Fibroblast of mammary gland (primary cell): ENCODE measurements around the gene SMAD3.

Experiments used
- DNase-seq: peaks from one replicate; pipeline ENCODE4 v3.0.0-alpha.2; 2010; ENCODE audit warnings: low read depth
- H3K4me3 ChIP-seq: 2 replicates; pipeline ENCODE4 v1.5.1; 2011; ENCODE audit warnings: low read depth, mild to moderate bottlenecking, low read length, moderate library complexity; ENCODE audit not compliant: control insufficient read depth
- TF ChIP-seq, protein P1 (sequence below): conservative IDR thresholded peaks from 2 replicates; pipeline ENCODE4 v1.5.1; 2011; ENCODE audit warnings: low read depth, low read length, inconsistent platforms; ENCODE audit not compliant: control insufficient read depth, insufficient read depth

The SMAD3 gene

DNA sequence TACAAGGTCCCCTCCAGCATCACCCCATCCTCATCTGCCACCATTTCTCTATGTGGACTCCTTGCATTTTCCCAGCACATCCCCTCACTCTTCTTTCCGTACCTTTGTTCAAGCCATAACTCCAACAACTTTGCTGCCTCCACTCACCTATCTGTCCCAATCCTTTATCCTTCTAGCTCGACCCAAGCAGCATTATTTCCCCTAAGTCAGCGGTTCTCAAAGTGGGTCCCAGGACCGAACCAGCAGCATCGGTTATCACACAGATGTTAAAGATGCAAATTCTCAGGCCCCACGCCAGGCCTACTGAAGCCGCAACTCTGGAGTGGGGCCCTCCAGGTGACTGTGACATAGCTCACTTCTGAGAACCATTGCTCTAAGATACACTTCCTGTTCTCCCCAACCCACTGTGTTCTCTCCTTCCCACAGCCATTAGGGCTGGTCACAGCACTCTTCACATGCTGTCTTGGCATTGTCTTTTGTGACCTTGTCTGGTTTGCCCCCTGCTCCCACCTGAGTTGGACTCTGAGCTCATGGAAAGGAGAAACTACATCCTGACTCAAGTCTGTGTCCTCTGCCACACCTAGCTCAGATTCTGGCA is 132.9 kb downstream of the SMAD3 start:
- DNase-seq: no peak
- H3K4me3 ChIP-seq: no peak overlapping the region
- TF ChIP-seq, protein P1, sequence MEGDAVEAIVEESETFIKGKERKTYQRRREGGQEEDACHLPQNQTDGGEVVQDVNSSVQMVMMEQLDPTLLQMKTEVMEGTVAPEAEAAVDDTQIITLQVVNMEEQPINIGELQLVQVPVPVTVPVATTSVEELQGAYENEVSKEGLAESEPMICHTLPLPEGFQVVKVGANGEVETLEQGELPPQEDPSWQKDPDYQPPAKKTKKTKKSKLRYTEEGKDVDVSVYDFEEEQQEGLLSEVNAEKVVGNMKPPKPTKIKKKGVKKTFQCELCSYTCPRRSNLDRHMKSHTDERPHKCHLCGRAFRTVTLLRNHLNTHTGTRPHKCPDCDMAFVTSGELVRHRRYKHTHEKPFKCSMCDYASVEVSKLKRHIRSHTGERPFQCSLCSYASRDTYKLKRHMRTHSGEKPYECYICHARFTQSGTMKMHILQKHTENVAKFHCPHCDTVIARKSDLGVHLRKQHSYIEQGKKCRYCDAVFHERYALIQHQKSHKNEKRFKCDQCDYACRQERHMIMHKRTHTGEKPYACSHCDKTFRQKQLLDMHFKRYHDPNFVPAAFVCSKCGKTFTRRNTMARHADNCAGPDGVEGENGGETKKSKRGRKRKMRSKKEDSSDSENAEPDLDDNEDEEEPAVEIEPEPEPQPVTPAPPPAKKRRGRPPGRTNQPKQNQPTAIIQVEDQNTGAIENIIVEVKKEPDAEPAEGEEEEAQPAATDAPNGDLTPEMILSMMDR: no peak

DNA sequence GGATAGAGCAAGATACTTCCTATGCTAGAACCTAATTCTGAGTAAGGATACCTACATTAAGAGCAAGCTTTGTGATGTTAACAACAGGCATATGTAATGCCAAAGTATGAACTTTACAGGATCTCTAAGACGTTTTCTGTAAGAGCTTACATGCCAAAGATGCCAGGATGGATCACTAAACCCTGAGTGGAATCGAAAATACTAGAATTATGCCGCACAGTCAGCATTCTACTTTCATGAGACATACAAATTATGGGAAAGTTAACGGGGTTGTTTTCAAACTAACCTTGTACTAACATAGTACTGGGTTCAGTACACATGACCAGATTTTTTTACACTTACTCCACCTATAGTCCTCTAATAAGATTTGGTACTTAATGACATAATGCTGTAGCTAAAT is 134.0 kb downstream of the SMAD3 start:
- H3K4me3 ChIP-seq: no peak overlapping the region
- DNase-seq: peak; percentile 45
- TF ChIP-seq, protein P1: no peak

DNA sequence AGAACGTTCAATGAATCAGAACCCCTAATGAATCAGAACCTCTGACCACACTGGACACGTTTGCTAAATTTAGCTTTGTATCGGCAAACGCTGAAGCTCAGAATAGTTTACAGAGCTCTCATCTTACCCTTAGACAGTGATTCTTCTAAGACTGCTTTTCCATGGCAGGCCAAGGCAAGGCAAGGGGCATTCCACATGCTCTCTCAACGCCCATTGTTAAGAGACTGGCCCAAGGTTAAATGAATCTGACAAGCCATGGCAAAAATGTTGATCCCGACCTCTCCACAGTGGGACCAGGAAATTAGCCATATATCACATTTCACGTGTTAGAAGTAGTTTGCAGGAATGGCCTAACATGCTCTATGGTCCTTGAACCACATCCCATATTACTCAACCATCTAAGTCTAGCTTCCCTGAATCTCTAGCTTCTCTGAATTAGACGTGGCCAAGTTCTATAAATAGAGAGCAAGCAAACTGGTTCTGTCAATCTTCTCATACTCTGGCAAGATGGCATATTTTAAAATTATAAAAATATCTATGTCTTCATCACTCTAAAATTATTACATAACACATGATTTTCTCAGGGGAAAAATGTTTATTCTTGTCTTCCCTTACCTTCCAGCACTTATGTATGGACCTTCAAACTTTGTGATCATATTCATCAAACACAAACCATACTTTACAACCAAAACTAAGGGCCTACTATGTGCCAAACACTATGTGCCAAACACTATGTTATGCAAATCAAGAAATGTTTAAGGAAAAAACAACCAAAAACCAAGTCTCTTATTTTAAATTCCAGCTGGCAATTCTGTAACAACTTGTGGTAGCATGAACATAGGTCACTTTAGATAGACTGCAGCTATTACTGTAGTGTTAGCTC is 134.7 kb downstream of the SMAD3 start:
- TF ChIP-seq, protein P1: no peak
- DNase-seq: peak; percentile 79
- H3K4me3 ChIP-seq: no peak overlapping the region

DNA sequence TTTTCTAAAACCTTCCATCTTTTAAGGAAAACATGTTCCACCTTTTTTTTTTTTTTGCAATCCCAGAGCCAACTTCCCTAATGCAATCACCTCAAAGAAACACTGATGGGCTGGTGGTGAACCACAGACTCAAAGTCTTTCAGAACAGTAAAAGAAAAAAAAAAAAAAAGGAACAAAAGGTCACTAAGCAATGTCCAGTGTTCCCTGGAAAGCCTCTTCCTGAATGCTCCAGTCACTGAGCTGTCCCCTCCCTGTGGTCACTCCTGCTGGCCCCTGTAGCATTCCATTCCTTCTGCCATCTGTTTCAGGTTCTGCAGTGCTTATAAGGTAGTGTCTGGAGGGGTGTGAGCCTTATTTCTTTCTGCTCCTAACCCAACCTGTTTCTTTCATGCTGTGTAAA is 135.7 kb downstream of the SMAD3 start:
- no peak overlapping the region for H3K4me3 ChIP-seq
- TF ChIP-seq, protein P1: no peak
- peak; percentile 46 for DNase-seq

DNA sequence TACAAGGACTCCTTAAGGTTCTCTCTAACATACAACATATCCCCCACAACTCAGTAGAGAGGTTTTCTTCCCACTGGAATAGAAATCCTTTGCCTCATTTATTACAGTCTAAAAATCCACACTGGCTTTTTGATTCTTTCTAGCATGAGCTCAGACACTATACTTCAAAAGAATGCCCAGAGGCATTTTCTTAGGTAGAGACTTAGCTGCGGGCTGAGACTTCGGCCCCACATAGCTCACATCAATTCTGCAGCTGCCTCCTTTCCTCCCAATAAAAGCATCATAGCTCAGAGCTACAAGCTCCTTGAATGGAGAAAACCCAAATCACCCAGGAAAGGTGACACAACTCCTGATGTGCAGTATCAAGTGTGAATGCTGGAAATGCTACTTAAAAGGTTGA is 136.7 kb downstream of the SMAD3 start:
- H3K4me3 ChIP-seq: no peak overlapping the region
- TF ChIP-seq, protein P1: no peak
- DNase-seq: no peak

DNA sequence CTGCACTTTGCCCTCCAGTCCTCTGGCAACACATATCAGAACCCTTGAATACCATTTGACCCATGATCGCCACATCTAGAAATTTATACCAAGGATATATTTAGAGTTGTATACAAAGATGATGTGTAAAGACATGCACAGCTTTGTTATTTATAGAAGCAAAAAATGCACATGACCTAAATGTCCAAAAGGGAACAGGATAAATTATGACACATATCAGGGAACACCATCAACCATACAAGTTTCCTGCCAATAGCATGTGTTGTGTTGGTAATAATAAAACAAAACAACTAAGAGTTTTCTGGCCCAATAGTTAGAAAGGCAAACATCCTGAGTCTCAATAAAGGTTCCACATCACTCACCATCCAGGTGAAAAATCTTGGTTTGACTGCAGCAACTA is 137.6 kb downstream of the SMAD3 start:
- no peak overlapping the region for H3K4me3 ChIP-seq
- no peak for DNase-seq
- TF ChIP-seq, protein P1: no peak
